ENCODE measurements around the gene NUP133.

NUP133 gene

DNA sequence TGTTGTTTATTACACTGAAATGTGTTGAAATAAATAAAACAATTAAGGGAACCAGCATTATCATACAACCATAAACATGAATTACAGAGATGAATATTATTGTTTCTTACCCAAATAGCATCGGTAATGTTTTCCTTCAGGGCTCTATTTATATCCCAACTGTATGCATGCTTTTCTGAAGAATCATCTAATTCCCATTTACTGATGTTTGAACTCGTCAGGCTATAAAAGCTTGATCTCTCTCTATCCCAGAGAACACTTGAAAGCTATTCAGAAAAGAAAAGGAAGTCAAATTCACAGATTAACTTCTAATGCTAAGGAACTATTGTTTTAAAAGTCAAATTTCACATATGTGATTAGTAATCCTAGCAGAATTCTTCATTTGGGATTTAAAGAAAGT, 12.4 kb downstream of the NUP133 start:
- DNase-seq (ENCODE audit: low read depth) = no peak
- TF ChIP-seq, protein P1, sequence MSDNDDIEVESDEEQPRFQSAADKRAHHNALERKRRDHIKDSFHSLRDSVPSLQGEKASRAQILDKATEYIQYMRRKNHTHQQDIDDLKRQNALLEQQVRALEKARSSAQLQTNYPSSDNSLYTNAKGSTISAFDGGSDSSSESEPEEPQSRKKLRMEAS (IDR thresholded peaks at IDR 0.05; ENCODE audit: low read depth, low read length) = no peak
- no peak for TF ChIP-seq POLR2A (IDR thresholded peaks at IDR 0.05; ENCODE audit: extremely low read depth, insufficient read length)
- no peak for TF ChIP-seq MYC (IDR thresholded peaks at IDR 0.05; ENCODE audit: low read depth, low read length)
- TF ChIP-seq, protein P2, sequence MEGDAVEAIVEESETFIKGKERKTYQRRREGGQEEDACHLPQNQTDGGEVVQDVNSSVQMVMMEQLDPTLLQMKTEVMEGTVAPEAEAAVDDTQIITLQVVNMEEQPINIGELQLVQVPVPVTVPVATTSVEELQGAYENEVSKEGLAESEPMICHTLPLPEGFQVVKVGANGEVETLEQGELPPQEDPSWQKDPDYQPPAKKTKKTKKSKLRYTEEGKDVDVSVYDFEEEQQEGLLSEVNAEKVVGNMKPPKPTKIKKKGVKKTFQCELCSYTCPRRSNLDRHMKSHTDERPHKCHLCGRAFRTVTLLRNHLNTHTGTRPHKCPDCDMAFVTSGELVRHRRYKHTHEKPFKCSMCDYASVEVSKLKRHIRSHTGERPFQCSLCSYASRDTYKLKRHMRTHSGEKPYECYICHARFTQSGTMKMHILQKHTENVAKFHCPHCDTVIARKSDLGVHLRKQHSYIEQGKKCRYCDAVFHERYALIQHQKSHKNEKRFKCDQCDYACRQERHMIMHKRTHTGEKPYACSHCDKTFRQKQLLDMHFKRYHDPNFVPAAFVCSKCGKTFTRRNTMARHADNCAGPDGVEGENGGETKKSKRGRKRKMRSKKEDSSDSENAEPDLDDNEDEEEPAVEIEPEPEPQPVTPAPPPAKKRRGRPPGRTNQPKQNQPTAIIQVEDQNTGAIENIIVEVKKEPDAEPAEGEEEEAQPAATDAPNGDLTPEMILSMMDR (IDR thresholded peaks at IDR 0.05; ENCODE audit: low read depth, low read length) = no peak
- no peak overlapping the region for H3K4me3 ChIP-seq (ENCODE audit: low read depth, low read length)

DNA sequence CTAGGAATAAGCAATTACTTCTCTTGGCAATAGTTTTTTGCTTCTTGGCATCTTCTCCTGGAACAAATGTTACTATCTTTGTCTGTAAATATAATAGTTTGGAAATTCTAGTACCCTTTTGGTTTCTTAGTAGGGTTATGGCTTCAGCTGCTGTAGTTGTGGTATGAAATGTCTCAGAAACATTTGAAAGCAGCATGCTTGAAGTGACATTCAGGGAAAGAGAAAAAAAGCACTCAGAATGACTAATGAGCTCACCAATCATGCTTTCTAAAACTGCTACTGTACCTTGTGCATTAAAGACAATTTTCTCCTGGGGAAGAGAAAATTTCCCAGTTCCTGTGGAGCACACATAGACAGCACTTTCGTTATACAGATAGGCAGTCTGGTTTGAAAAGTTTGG, 21.0 kb downstream of the NUP133 start:
- no peak for DNase-seq (ENCODE audit: low read depth)
- H3K4me3 ChIP-seq (ENCODE audit: low read depth, low read length) = no peak overlapping the region
- TF ChIP-seq, protein P1 (IDR thresholded peaks at IDR 0.05; ENCODE audit: low read depth, low read length) = no peak
- TF ChIP-seq, protein P2 (IDR thresholded peaks at IDR 0.05; ENCODE audit: low read depth, low read length) = no peak
- no peak for TF ChIP-seq POLR2A (IDR thresholded peaks at IDR 0.05; ENCODE audit: extremely low read depth, insufficient read length)
- no peak for TF ChIP-seq MYC (IDR thresholded peaks at IDR 0.05; ENCODE audit: low read depth, low read length)

DNA sequence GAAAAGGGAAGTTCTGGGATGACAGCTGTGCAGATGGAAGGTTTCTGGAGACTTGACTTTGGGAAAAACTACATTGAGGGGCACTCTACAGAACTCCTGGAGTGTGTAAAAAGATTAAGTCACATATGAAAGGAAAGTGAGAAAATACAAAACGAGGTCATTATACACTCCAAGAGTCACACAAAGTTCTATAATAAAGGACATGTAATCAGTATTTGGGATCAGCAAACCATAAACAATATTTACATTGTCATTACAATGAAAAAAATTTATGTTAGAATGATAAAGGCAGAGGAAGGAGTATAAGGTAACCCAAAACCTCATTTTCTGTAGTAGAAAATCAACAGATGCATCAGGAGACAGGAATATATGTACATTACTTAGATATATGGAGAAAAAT, 22.8 kb downstream of the NUP133 start:
- no peak for DNase-seq (ENCODE audit: low read depth)
- no peak for TF ChIP-seq MYC (IDR thresholded peaks at IDR 0.05; ENCODE audit: low read depth, low read length)
- no peak for TF ChIP-seq POLR2A (IDR thresholded peaks at IDR 0.05; ENCODE audit: extremely low read depth, insufficient read length)
- TF ChIP-seq, protein P2 (IDR thresholded peaks at IDR 0.05; ENCODE audit: low read depth, low read length) = no peak
- TF ChIP-seq, protein P1 (IDR thresholded peaks at IDR 0.05; ENCODE audit: low read depth, low read length) = no peak

DNA sequence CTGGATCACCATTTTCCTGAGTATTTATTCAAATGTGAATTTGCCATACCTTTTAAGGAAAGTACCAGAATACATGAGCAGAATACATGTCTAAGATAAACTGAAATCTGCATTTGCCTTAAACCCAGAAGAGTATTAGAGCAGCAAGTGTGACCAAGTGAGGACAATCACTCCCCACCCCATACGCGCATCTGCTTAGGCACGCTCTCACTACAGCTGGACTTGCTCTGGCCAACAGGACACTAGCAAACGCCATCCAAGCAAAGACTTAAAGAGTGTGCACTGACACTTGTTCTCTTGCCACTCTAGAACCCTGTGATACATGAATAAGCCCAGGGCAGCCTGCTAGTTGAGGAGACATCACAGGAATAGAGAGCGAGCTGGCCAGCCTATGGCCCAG, 25.6 kb downstream of the NUP133 start:
- H3K4me3 ChIP-seq (ENCODE audit: low read depth, low read length) = no peak overlapping the region
- no peak for DNase-seq (ENCODE audit: low read depth)
- TF ChIP-seq, protein P1 (IDR thresholded peaks at IDR 0.05; ENCODE audit: low read depth, low read length) = no peak
- TF ChIP-seq MYC (IDR thresholded peaks at IDR 0.05; ENCODE audit: low read depth, low read length) = no peak
- no peak for TF ChIP-seq POLR2A (IDR thresholded peaks at IDR 0.05; ENCODE audit: extremely low read depth, insufficient read length)
- TF ChIP-seq, protein P2 (IDR thresholded peaks at IDR 0.05; ENCODE audit: low read depth, low read length) = no peak

More for the DNA sequence above, 22.8 kb downstream of the NUP133 start:
- H3K4me3 ChIP-seq (ENCODE audit: low read depth, low read length) = no peak overlapping the region

DNA sequence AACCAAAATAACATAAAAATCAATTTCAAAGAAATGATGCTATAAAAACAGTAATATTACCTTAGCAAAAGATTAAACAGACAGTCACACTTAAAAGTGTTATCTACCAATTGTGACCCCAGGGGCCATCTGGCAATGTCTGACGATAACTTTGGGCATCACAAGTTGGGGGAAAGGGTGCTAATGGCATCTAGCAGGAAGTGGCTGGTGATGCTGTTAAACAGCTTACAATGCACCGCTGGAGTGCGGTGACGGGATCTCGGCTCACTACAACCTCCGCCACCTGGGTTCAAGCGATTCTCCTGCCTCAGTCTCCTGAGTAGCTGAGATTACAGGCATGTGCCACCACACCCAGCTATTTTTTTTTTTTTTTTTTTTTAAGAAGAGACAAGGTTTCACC, 27.6 kb downstream of the NUP133 start:
- DNase-seq (ENCODE audit: low read depth) = no peak
- H3K4me3 ChIP-seq (ENCODE audit: low read depth, low read length) = no peak overlapping the region
- TF ChIP-seq, protein P2 (IDR thresholded peaks at IDR 0.05; ENCODE audit: low read depth, low read length) = no peak
- TF ChIP-seq MYC (IDR thresholded peaks at IDR 0.05; ENCODE audit: low read depth, low read length) = no peak

Measured in NB4 (cell line).